ENCODE results near the gene TAP2.

The TAP2 gene

DNA sequence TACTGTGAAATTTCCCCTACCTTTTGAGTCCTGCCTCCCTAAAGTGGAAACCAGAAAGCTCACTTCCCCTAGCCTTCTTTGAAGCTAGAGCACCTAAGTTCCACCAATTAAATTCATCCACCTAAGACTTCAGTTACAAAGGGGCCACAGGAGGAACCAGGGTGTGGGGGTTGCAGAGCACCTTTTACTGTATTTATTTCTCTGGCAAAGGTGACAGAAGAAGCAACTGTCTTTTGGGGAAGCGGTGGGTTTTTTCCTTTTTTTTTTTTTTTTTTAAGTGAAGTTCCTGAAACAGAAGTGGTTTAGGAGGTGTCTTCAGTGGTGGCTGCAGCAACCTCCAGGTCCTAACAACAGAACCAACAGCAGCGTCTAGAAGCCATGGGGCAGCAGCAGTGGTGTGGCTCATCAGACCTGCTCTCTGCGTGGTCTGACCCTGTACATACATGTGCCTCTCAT is 28.5 kb upstream of the TAP2 start:
- Histone ChIP-seq H3K27ac (no peak overlapping the region), H3K36me3 (replicated peaks) (no peaks in the 10 kb centered on the region), H3K27me3 (replicated peaks) (peaks cover 5% of the 10 kb centered on the region), H3K4me3 (ENCODE audit: low read depth, low read length) (no peak overlapping the region)
- TF ChIP-seq, protein P1, sequence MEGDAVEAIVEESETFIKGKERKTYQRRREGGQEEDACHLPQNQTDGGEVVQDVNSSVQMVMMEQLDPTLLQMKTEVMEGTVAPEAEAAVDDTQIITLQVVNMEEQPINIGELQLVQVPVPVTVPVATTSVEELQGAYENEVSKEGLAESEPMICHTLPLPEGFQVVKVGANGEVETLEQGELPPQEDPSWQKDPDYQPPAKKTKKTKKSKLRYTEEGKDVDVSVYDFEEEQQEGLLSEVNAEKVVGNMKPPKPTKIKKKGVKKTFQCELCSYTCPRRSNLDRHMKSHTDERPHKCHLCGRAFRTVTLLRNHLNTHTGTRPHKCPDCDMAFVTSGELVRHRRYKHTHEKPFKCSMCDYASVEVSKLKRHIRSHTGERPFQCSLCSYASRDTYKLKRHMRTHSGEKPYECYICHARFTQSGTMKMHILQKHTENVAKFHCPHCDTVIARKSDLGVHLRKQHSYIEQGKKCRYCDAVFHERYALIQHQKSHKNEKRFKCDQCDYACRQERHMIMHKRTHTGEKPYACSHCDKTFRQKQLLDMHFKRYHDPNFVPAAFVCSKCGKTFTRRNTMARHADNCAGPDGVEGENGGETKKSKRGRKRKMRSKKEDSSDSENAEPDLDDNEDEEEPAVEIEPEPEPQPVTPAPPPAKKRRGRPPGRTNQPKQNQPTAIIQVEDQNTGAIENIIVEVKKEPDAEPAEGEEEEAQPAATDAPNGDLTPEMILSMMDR (IDR thresholded peaks at IDR 0.05; ENCODE audit: low read depth, low read length, missing control alignments): no peak
- DNase-seq: no peak
- in situ Hi-C loops (cut with HindIII; ENCODE audit: low pct_ligation_motif_present, low sequenced_read_pairs): no loop called here

DNA sequence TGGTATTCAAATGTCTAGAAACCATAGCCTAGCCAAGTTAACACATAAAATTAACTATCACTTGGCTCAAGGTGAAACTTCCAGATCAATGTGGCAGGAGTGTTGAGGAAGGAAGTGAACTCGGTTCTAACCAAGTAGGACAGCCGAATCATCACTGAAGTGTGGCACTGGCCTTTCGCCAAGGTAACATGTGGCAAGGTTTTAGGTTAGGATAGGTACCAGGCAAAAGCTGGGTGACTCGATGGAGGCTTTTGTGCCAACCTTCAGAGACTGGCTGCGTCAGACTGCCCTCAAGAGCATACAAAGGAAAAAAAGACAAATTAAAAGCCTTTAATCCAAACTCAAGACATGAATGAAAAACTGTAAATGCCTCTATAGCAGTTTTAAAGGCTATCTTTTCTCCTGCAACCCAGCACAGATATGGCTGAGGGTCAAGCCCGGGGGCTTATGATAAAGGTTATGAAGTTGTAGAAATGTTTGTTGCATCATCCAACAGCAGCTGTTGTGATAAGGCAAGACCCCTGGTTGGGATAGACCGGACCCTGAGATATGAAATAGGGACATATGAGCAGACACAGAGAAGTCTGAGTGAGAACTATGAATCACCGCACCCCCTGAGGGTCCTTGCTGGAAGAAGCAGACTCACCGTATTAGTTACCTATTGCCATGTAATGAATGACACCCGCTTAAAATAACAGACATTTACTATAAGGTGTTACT is 27.3 kb upstream of the TAP2 start:
- H3K27ac ChIP-seq: no peak overlapping the region
- TF ChIP-seq, protein P1 (IDR thresholded peaks at IDR 0.05; ENCODE audit: low read depth, low read length, missing control alignments): no peak

DNA sequence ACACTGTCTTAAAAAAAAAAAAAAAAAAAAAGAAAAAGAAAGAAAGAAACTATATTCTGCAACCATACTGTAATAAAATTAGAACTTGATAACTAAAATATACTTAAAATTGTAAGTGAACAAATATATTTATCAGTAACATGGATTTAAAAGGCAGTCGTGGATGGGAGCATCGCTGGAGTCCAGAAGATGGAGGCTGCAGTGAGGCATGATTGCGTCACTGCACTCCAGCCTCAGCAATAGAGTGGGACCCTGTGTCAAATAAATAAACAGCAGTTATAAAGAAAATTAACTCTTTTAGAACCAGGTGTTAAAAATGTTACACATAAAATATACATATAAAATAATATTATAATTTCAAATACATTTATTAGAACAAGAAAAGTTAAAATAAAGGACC is 24.2 kb upstream of the TAP2 start:
- TF ChIP-seq, protein P1 (IDR thresholded peaks at IDR 0.05; ENCODE audit: low read depth, low read length, missing control alignments): no peak
- DNase-seq: no peak
- no peak overlapping the region for H3K27ac ChIP-seq
- peaks cover 3% of the 10 kb centered on the region for H3K27me3 ChIP-seq (replicated peaks)
- no peaks in the 10 kb centered on the region for H3K36me3 ChIP-seq (replicated peaks)
- H3K4me3 ChIP-seq (ENCODE audit: low read depth, low read length): no peak overlapping the region
- in situ Hi-C loops (cut with HindIII; ENCODE audit: low pct_ligation_motif_present, low sequenced_read_pairs): no loop called here

More for the DNA sequence above, 27.3 kb upstream of the TAP2 start:
- H3K36me3 ChIP-seq (replicated peaks): no peaks in the 10 kb centered on the region
- peaks cover 5% of the 10 kb centered on the region for H3K27me3 ChIP-seq (replicated peaks)
- in situ Hi-C loops (cut with HindIII; ENCODE audit: low pct_ligation_motif_present, low sequenced_read_pairs): no loop called here
- no peak overlapping the region for H3K4me3 ChIP-seq (ENCODE audit: low read depth, low read length)
- DNase-seq: no peak

DNA sequence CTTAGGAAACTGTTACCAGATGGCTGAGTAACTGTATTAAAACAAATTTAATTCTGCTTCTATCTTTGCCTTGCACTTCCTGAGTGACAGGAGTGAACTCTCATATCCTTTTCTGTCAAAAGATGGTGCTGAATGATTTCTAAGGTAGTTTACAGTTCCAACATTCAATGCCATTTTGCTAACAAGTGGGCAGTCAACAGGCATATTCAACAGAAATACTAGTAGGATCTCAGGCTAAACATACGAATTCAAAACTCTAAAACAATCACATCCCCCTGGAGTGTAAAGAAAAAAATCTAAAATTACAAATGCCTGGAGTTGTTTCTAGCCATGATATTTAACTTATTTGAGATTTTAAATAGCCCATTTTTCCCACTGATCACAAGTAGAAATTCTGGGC is 22.1 kb upstream of the TAP2 start:
- no peak for DNase-seq
- Histone ChIP-seq H3K27me3 (replicated peaks) (no peaks in the 10 kb centered on the region), H3K4me3 (ENCODE audit: low read depth, low read length) (no peak overlapping the region), H3K27ac (no peak overlapping the region), H3K36me3 (replicated peaks) (no peaks in the 10 kb centered on the region)
- in situ Hi-C loops (cut with HindIII; ENCODE audit: low pct_ligation_motif_present, low sequenced_read_pairs): no loop called here
- TF ChIP-seq, protein P1 (IDR thresholded peaks at IDR 0.05; ENCODE audit: low read depth, low read length, missing control alignments): no peak

DNA sequence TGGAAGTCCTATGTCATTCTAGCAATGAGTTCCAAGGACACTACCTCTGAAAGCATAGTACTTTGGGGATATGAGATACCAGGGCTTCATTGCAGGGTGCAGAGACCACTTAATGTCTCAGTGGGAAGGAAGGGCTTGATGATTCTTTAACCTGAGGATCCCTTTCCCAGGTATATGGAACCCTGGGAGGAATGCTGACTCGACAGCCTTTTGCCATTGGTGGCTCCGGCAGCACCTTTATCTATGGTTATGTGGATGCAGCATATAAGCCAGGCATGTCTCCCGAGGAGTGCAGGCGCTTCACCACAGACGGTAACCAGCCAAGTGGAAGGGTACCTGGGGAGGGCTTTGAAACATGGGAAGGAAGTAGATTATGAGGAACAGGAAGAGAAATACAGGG is 19.7 kb upstream of the TAP2 start:
- Histone ChIP-seq H3K36me3 (replicated peaks) (no peaks in the 10 kb centered on the region), H3K27ac (no peak overlapping the region)

More for the DNA sequence above, 19.7 kb upstream of the TAP2 start:
- in situ Hi-C loops (cut with HindIII; ENCODE audit: low pct_ligation_motif_present, low sequenced_read_pairs): no loop called here
- Histone ChIP-seq H3K27me3 (replicated peaks) (no peaks in the 10 kb centered on the region), H3K4me3 (ENCODE audit: low read depth, low read length) (no peak overlapping the region)
- no peak for DNase-seq
- TF ChIP-seq, protein P1 (IDR thresholded peaks at IDR 0.05; ENCODE audit: low read depth, low read length, missing control alignments): no peak
